ENCODE results near the gene PRRX2.

PRRX2 gene

DNA sequence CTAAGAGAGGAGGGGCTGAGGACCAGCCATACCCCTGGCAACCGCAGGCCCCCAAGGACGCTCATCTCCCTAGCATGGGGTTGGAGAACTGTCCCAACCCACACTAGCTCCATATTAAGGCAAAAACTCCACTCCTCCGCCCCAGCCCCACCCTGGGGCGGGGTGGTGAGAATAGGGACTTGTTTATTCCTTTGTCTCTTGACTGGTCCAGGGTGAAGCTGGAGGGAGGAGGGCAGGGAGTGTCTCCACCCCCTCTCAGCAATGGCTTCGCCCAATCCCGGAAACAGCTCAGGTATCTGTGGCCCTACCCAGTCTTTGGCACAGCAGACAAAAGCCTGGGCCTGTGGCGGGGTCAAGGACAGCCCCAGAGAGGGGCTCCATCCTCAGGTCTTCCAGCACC is 16.9 kb downstream of the PRRX2 start:
- DNase-seq, result no peak

DNA sequence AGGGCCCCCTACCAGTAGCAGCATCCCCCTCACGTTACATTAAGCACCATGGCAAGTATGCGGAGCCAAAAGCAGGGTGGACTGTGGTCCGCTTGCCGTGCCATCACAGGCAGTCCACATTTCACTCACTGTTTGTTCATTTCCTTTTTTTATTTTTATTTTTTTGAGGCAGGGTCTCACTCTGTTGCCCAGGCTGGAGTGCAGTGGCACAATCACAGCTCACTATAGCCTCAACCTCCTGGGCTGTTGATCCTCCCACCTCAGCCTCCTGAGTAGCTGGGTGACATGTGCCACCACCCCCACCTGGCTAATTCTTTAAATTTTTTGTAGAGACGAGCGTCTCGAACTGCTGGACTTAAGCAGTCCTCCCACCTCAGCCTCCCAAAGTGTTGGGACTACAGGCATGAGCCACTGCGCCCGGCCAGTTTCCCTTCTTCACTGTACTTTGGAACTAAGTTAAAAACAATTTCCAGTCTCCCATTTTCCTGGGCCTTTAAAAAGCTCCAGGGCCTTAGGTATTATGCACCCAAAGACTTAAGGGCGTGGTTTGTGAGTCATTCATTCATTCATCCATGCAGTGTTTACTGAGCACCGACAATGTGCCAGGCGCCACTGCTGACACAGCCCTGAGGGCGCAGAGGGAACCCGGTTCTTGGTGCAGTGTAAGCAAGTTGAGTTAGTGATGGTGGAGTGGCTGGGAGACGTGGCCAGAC is 19.9 kb downstream of the PRRX2 start:
- DNase-seq, result no peak

DNA sequence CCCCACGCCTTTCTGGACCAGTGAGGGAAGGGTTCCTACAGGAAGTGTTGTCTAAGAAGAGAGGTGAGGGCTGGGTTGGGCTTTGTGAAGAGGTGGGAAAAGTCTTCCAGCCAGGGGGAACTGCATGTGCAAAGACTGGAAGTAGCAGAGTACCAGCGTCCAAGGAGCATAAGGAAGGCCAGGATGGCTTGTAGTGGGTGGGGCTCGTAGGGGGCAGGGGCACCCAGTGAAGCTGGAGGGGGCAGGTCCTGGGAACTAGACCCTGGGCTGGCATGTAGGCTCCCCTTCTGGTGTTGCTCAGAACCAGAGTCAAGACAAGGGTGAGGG is 20.4 kb downstream of the PRRX2 start:
- DNase-seq, result no peak

DNA sequence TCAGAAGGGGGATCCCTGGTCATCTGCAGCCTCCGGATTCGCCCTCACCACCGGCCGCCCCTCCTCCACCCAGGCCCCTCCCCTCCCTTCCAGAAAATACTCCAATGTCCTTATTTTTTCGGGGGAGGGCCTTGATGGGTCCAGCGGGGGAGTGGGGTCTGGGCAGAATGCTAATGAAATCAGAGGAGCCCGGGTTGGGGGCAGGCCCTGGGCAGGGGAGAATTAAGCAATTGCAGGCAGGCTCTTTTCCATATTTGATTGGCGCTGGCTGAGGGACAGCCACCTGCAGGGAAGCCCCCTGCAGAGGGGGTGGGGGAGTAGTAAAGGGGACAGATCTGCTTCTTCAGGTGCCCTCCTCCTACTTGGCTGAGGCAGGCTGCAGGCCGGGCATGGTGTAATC is 21.3 kb downstream of the PRRX2 start:
- no peak for DNase-seq

DNA sequence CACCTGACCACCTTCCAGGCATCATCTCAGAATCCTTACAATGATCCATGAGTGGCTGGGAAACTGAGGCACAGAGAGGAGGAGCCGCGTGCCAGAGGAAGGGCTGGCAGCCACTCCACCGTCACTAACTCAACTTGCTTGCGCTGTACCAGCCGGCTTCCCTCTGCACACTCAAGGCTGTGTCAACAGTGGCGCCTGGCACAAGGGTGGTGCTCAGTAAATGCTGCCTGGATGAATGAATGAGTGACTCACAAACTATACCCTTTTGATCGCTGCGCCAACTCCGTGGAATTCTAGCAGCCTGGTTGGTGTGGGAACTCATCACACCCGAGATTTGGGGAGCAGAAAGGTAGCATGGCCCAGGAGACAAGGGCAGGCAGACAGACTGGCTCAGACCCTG is 21.9 kb downstream of the PRRX2 start:
- no peak for DNase-seq

DNA sequence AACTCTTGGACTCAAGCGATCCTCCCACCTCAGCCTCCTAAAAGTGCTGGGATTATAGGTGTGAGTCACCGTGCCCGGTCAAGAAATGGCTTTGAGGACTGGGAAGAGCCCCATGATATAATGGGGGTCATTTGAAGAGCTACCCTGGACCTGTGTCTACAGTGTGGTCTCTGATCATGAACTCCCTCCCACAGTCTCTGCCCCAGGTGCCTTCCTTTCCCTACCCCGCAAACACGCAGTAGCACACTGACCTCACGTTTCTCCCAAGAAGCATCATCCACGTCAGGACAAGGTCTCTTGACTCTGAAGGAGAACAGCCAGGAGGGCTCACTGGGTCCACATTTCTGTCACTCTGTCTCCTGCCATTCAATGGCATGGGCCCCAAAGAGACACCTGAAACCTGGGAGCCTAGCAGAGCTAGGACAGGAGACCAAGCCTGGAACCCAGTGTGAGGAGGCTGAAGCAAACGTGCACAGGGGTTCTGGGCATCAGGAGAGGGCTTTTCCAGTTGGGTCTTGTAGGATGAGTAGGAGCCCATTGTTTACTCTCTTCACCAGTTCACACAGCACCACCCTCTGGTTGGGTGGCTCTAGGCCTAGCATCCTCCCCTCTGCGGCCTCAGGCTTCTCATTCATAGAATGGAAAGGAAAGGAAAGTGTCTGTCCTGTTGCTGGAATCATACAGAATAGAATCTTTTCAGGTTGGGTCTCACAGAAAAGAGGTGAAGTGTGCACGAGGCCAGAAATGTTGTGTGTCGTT is 23.0 kb downstream of the PRRX2 start:
- DNase-seq, result no peak

DNA sequence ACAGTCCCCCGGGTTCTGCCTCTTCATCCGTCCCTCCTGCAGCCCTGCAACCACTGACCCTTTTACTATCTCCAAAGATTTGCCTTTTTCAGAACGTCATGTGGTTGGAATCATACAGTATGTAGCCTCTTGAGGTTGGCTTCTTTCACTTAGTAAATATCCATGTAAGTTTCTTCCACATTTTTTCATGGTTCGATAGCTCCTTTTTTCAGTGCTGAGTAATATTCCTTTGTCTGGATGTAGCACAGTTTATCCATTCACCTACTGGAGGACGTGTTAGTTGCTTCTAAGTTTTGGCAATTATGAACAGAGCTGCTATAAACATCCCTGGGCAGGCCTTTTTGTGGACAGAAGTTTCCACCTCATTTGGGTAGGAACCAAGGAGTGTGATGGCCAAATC is 27.1 kb downstream of the PRRX2 start:
- DNase-seq, result no peak

GRCh38 chr9:129693741-129694140 is 28.3 kb downstream of the PRRX2 start:
- no peak for DNase-seq

DNA sequence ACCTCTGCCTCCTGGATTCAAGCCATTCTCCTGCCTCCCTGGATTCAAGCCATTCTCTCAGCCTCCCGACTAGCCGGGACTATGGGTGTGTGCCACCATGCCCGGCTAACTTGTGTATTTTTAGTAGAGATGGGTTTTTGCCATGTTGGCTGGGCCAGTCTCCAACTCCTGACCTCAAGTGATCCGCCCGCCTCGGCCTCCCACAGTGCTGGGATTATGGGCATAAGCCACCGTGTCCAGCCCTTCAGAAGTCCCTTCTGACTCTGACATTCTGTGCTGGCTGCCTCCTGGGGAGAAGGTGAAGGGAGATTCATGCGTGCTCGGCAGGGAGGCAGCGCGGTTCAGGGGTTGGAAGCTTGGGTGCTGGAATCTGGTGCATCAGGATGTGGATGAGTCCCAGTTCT is 28.8 kb downstream of the PRRX2 start:
- no peak for DNase-seq

DNA sequence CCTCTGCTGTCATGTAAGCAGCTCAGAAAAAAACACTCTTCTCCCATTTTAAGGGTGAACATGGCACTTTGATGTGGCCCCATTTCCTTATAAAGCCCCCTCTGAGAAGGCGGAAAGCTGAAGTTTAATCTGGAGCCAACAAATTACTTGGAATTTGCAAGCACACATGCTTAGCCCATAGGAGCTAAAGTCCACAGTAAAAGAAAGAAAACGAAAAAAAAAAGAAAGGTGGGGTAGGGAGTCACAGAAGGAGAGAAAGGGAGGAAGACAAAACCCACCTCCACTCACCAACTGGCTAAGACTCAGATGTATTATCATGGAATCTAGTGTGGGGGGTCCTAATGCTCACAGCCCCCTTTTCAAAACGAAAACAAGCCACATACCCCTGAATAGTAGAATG is 30.4 kb downstream of the PRRX2 start:
- no peak for DNase-seq

GRCh38 chr9:129696944-129697655 is 31.7 kb downstream of the PRRX2 start:
- DNase-seq, result no peak

DNA sequence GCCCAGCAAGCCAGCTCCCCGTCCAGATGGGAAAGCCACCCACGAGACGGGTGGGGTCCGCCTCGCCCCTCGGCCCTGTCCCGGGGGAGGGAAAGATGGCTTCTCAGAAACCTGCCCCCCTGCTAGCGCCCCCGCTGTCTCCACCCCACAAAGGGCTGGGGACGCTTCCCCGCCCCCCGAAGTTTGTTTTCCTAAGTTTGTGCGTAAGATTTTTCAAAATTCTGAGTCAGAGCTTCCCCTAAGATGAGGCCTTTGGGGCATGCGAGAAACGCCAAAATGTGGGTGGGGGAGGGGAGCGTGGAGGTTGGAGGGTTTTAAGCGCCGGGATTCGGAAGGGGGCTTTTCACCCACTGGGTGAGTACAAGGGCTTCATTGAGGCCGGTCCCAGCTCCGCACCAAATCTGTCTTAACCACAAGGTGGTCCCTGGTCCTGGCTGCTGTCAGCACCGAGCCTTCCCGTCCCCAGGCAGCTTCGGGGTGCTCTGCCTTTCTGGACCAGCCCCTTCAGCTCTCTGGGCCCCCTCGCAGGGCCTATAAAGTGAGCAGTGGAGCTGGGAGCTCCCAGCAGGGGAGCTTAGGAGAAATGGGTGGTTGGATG is 32.3 kb downstream of the PRRX2 start:
- no peak for DNase-seq

DNA sequence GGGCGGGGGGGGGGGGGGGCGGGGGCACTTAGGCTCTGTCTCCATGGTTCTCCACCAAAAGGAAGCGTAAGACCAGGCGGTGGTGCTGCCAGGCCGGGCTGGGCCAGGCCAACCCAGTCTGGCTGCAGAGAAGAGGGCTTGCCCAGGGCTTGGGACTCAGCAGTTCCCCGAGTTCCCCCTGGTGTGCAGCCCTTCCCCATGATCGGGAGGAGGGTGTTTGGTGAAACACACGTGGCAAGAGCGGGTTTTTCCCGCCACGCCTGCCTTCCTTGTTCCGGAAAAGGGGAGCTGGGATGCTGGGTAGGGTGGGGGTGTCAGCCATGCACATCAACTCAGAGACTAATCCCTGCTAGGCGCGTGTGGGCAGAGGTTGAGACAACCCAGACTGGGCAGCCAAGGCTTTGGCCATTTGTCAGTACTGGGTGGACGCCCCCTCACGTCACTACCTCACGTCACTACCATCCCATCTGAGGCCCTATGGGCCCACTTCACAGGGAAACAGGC is 32.9 kb downstream of the PRRX2 start:
- DNase-seq, result no peak

- no peak for DNase-seq
These were observed 35.6 kb downstream of the PRRX2 start for GRCh38 chr9:129701054-129701453.

GRCh38 chr9:129701549-129701948 is 36.1 kb downstream of the PRRX2 start:
- no peak for DNase-seq

DNA sequence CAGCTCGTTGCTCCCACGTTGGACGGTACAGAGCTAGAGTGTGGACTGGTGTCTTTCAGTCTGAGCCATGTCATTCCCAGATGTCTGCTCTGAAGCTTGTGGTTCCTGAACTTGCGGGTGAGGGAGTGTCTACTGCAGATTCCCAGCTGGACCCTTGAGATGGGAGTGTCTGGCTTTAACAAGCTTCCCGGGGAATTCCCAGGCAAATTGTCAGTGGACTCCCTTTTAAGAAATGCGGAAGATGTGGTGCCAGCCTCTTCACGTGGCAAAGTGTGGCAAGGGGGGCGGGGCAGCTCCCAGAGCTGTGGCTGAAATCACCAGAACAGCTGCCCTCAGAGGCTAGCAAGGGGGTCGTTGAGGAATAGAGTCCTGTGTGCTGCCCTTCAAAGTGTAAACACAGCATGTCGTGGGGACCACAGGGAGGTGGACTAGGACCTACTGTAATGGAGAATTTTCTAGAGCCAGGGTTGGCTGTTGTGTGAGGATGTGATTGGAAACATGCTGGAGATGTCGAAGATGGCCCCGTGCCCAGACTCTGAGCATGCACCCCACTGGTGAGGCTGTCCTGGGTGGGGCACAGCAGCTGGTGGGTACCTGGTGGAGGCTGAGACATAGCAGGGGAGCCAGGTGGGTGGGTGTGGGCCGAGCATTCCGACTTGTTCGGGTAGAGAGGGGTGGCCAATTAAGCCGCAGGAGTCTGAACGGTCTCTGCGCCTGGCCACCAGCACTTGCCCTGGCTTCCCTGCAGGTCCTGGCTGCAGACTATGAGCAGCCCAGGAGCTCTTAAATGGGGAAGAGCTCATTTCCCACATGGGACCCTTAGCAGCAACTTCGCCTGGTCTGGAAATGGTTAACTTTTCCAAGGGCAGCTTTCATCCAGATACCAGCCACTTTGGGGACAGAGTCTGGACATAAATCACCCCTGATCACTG is 37.4 kb downstream of the PRRX2 start:
- no peak for DNase-seq

DNA sequence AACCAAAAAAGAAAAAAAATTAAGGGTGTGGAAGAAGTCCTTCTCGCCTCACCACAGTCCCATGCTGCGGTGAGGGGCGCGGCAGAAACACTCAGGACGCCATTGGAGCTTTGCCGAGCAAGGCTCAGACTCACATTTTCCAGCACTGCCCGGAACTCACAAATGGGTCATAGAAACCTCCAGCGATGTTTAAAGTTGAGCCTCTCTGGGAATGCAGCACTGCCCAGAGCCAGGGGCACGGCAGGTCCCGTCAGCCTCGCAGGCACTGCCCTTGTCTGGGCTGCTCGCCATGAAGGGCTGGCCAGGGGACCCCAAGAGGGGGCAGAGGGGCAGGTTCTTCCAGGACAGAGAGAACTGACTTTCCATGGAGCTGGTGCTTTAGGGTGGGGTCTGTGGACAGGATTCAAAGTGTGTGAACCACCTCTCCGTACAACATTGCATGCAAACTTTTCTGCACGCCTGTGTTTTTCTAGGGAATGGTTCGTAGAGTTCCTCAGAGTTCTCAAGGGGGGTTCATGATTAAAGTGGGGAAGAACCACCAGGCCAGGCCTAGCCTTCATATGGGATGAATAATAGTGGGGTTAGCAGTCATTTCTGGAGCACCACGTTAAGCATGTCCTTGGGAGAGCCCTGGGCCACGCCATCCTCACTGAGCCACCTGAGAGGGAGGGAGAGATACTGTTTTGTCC is 38.4 kb downstream of the PRRX2 start:
- DNase-seq, result no peak

GRCh38 chr9:129704807-129705206 is 39.4 kb downstream of the PRRX2 start:
- no peak for DNase-seq

- DNase-seq, result no peak
These were observed 43.3 kb downstream of the PRRX2 start for GRCh38 chr9:129708793-129709192.

GRCh38 chr9:129709438-129710168 is 44.2 kb downstream of the PRRX2 start:
- no peak for DNase-seq

GRCh38 chr9:129710169-129710453 is 44.7 kb downstream of the PRRX2 start:
- no peak for DNase-seq

All from T-helper 9 cell (primary cell).